Type B pancreatic cell (in vitro differentiated cells): ENCODE results near the gene DPP6. TPM values are rescaled to one million over a fixed set of nuclear protein-coding genes. Genes with fewer than 3 reads are reported as not detected.

Source experiments
- DNase-seq: peaks from one replicate; pipeline ENCODE4 v3.0.0; 2021; ENCODE audit warnings: mixed read lengths; ENCODE audit not compliant: unreplicated experiment; ENCODE audit errors: extremely low spot score
- H3K27ac Mint-ChIP-seq: 2 replicates; pipeline ENCODE4 v1.8.0; 2021; ENCODE audit warnings: mild to moderate bottlenecking, mixed read lengths
- H3K27me3 Mint-ChIP-seq: 2 replicates; pipeline ENCODE4 v1.8.0; 2021; ENCODE audit warnings: mixed read lengths
- H3K36me3 Mint-ChIP-seq: 2 replicates; pipeline ENCODE4 v1.8.0; 2021; ENCODE audit warnings: mixed read lengths
- H3K4me1 Mint-ChIP-seq: one replicate; pipeline ENCODE4 v1.8.0; 2021; ENCODE audit warnings: mixed read lengths; ENCODE audit not compliant: unreplicated experiment
- H3K4me3 Mint-ChIP-seq: 2 replicates; pipeline ENCODE4 v1.8.0; 2021; ENCODE audit warnings: mild to moderate bottlenecking, mixed read lengths
- H3K9me3 Mint-ChIP-seq: 2 replicates; pipeline ENCODE4 v1.8.0; 2021; ENCODE audit warnings: mixed read lengths
- CTCF ChIP-seq: fragments of 200-600 bp; sonication (generic); conservative IDR thresholded peaks from 2 replicates; pipeline ENCODE4 v1.5.0; 2021; ENCODE audit warnings: antibody characterized with exemption, mild to moderate bottlenecking
- total RNA-seq: library from RNA; stranded (reverse); gene quantifications from 2 replicates; pipeline ENCODE4 v1.2.1, GENCODE V29; 2021; ENCODE audit warnings: low replicate concordance

The DPP6 gene
- total RNA-seq, 1 donor from 2014 or later = 4.1 TPM

- H3K27me3 Mint-ChIP-seq = no peaks in the 10 kb centered on the region
- no peak for TF ChIP-seq CTCF
- H3K27ac Mint-ChIP-seq = no peak overlapping the region
- H3K4me1 Mint-ChIP-seq = no peaks in the 10 kb centered on the region
- no peaks in the 10 kb centered on the region for H3K36me3 Mint-ChIP-seq
- H3K9me3 Mint-ChIP-seq = no peaks in the 10 kb centered on the region
- no peak for DNase-seq
- no peak overlapping the region for H3K4me3 Mint-ChIP-seq
Measured at GRCh38 chr7:154679379-154680053, 627.3 kb downstream of the DPP6 start.

- no peak for DNase-seq
- Mint-ChIP-seq H3K4me1 (no peaks in the 10 kb centered on the region), H3K4me3 (no peak overlapping the region), H3K27me3 (no peaks in the 10 kb centered on the region), H3K27ac (no peak overlapping the region), H3K36me3 (no peaks in the 10 kb centered on the region), H3K9me3 (no peaks in the 10 kb centered on the region)
- no peak for TF ChIP-seq CTCF
Measured at GRCh38 chr7:154680894-154681659, 628.9 kb downstream of the DPP6 start.

GRCh38 chr7:154682003-154682402, 629.8 kb downstream of the DPP6 start:
- DNase-seq = no peak
- Mint-ChIP-seq H3K4me1 (no peaks in the 10 kb centered on the region), H3K36me3 (no peaks in the 10 kb centered on the region), H3K4me3 (no peak overlapping the region), H3K9me3 (no peaks in the 10 kb centered on the region), H3K27me3 (no peaks in the 10 kb centered on the region), H3K27ac (no peak overlapping the region)
- no peak for TF ChIP-seq CTCF

DNA sequence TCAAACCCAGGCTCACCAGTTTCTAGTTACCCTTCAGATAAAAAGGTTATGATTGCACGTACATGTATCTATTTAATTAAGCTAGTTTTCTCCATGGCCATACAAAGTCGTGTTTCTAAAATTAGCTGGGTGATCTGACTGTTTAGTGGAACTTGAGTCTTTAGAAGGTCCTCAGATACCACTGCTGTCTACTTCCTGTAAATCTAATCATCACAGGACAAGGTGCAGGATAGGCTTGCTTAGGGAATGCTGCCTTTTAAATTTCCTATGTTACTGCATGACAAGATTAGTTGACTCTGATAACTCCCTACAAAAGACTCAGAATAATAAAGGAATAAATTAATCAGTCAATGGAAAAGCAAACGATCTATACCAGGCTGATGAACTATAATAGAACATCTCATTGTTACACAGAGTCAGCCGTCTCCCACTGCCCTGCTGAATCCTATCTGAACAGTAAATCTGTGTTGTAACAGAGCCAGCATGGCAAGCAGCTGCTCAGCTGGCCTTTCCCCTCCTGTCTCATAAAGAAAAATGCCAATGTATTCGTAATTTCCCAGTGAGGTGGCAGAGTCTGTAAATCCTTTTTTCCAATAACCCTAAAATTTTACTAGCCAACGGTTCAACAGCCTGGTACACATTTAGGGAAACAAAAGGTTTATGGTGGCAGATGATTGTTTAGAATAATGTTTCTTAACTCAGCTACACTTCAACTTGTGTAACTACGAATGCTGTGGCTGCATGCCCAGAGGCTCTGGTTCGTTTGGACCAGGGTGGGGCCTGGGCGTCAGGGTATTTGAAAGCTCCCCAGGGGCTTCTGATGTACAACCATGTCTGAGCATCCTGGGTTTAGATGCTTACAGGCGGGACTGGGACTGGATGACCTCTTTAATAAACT, 632.7 kb downstream of the DPP6 start:
- H3K27ac Mint-ChIP-seq = no peak overlapping the region
- no peak overlapping the region for H3K4me3 Mint-ChIP-seq
- TF ChIP-seq CTCF = no peak
- no peaks in the 10 kb centered on the region for H3K36me3 Mint-ChIP-seq
- no peak for DNase-seq
- H3K9me3 Mint-ChIP-seq = no peaks in the 10 kb centered on the region
- H3K27me3 Mint-ChIP-seq = no peaks in the 10 kb centered on the region
- no peaks in the 10 kb centered on the region for H3K4me1 Mint-ChIP-seq

DNA sequence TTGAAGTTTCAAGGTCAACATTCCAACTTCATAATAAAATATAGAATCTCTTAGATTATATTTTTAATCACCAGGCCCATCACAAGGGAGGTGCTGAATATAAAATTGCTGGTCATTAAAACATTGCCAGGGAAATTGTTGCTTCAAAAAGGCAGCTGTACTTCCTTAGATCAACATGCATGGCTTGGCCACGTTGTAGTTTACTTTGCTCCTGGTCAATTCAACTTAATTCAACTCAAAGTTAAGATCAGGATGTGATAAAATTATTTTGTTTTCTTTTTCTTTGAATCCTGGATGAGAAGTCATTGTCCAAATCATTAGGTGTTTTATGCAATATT, 633.3 kb downstream of the DPP6 start:
- H3K4me3 Mint-ChIP-seq = no peak overlapping the region
- no peak for TF ChIP-seq CTCF
- no peaks in the 10 kb centered on the region for H3K4me1 Mint-ChIP-seq
- no peaks in the 10 kb centered on the region for H3K27me3 Mint-ChIP-seq
- no peaks in the 10 kb centered on the region for H3K9me3 Mint-ChIP-seq
- DNase-seq = no peak
- no peaks in the 10 kb centered on the region for H3K36me3 Mint-ChIP-seq
- no peak overlapping the region for H3K27ac Mint-ChIP-seq
